Activated CD8-positive, alpha-beta memory T cell treated with anti-CD3 and anti-CD28 coated beads, Interleukin-2, amount 10 ng/mL, durations not matched to agents 7 days and 5 days (primary cell): ENCODE data around the gene GSE1. TPM values are rescaled to one million over a fixed set of nuclear protein-coding genes. Genes with fewer than 3 reads are reported as not detected.

ENCODE experiments used
- ATAC-seq: fragments of 150-1000 bp; cut with Tn5 transposase; one replicate; pipeline ENCODE4 v1.10.0; 2021; ENCODE audit warnings: moderate library complexity
- CTCF ChIA-PET: fragments of 350-600 bp; sonication (Branson Sonifier 250); formaldehyde crosslinking; loops from one replicate; lab custom pipeline; 2021; ENCODE audit warnings: antibody characterized with exemption; lab: Charles Lee
- DNase-seq: peaks from one replicate; pipeline ENCODE4 v3.0.0-alpha.2; 2020
- H3K27ac Mint-ChIP-seq: one replicate; pipeline ENCODE4 v1.8.0; 2021; ENCODE audit warnings: mild to moderate bottlenecking, mixed read lengths
- H3K27me3 Mint-ChIP-seq: one replicate; pipeline ENCODE4 v1.8.0; 2021; ENCODE audit warnings: mixed read lengths
- H3K36me3 Mint-ChIP-seq: one replicate; pipeline ENCODE4 v1.8.0; 2021; ENCODE audit warnings: mild to moderate bottlenecking, mixed read lengths
- H3K4me1 Mint-ChIP-seq: one replicate; pipeline ENCODE4 v1.8.0; 2021; ENCODE audit warnings: mixed read lengths
- H3K4me3 Mint-ChIP-seq: one replicate; pipeline ENCODE4 v1.8.0; 2021; ENCODE audit warnings: mild to moderate bottlenecking, moderate library complexity, mixed read lengths
- H3K9me3 Mint-ChIP-seq: one replicate; pipeline ENCODE4 v1.8.0; 2022; ENCODE audit warnings: low read depth, mixed read lengths
- total RNA-seq, 2 experiments: library from RNA; stranded (reverse); gene quantifications; one replicate each; pipeline ENCODE4 v1.2.3, GENCODE V29; 2021

The GSE1 gene
- total RNA-seq, 2 experiments from 2014 or later, result 43.1 to 55.1 TPM

DNA sequence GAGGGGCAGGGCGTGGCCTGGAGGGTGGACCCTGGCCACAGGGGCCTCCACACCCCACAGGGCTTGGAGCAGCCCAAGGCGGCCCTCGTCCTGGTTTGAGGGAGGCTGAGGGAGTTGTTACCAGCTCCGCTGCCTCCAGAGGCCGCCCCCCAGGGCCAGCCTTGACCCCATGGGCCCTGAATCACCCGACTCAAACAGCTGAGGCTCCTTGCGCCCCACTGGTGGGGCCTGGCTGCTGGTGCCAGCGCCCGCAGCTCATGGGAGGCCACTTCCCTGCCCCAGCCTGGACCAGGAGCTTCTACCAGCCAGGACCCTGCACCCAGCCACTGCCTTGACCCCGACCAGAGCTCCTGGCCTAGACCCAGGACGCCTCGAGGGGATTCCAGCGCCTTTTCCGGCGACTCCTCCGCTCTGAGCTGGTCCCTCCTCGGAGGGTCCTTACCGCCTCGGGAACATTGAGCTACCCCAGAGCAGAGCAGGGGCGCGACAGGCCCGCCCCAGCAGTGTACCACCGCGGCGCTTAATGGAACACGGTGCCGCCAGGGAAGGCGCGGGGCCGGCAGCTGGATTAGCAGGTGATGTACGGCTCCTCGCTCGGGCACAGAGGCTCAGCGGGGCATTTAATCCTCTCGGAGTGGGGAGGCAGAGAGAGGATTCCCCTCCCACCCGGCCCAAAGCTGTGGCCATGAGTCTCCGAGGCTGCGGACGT lies 37.2 kb downstream of the GSE1 start:
- Mint-ChIP-seq H3K4me3 (no peak overlapping the region), H3K27me3 (no peaks in the 10 kb centered on the region), H3K9me3 (no peaks in the 10 kb centered on the region), H3K4me1 (peaks cover 3% of the 10 kb centered on the region), H3K36me3 (peaks cover 2% of the 10 kb centered on the region), H3K27ac (no peak overlapping the region)
- DNase-seq (no peak), ATAC-seq (no peak)
- CTCF ChIA-PET, result interaction anchor here (3.6 kb wide), 1 partner anchor 9 kb away, joined by 11 read pairs; no protein-coding TSS in a partner anchor

DNA sequence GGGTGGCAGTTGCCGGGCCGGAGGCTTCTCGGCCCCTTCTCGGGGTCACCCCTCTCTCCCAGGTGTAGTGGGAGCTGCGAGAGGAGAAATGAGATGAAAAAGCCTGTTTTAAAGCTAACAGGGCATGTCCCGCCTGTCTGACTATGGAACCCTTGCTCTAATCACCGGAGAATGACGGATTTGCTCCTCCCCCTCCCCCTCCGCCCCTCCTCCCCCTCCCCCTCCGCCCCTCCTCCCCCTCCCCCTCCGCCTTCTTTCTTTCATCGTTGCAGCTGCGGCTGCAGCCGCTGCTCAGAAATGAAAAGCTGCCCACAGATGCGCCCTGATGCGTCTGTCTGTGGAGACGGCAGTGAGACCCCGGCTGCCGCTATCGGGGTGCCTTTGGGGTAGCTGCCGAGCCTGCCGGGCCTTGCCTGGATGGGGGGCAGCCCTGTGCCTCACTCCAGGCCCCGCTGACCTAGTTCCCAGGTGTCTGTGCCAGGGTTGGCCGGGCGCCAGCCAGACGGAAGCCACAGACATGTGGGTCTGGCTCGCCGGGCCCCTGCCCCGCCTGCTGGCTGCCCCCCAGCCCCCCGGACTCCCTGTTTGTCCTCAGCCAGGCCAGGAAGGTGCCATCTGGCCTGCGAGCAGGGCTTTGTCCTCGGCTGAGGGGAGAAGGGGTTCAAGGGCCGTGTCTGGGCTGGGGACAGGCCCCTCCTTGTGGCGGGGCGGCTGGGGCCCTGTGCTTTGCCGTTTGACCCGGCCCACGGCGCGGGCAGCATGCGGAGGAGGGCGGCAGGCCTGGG lies 37.9 kb downstream of the GSE1 start:
- CTCF ChIA-PET, result interaction anchor here (3.6 kb wide), 1 partner anchor 8 kb away, joined by 11 read pairs; no protein-coding TSS in a partner anchor

DNA sequence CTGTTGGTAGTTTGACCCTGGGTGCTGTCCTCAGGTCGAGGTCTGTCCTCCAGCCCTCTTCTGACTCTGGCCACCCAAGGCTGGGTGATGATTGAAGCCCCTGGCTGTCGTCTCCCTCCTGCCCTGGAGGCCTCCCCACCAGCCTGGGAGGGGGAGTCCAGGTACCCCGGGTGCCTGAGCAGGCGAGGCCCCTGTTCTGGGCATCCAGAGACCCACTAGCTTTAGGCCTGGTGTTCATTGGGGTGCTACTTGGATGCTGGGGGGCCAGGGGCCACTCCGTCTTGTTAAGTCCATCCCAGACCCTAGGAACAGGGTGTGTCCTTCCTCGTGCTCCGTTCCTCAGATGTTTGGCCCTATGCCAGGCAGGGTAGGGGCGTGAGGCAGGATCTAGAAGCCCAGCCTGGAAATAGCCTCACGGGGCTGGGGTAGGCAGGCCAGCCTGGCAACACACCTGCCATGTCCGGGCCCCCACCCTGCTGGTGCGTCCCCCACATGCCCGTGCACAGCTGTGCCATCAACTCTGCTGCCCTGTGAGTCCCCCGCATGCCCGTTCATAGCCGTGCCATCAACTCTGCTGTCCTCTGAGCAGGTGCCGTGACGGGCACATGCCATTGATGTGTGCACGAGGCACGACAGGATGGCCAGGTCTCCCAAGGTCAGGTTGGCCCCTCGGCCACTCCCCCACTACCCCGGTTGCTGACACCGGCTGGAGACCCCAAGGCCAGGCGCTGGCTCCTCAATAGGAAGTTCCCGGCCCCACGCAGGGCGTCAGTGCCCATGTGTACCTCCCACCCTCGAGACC lies 38.7 kb downstream of the GSE1 start:
- no peaks in the 10 kb centered on the region for H3K9me3 Mint-ChIP-seq
- no peak overlapping the region for H3K27ac Mint-ChIP-seq
- CTCF ChIA-PET, result no interaction called here
- no peak for ATAC-seq
- no peak overlapping the region for H3K4me3 Mint-ChIP-seq
- H3K36me3 Mint-ChIP-seq, result peaks cover 6% of the 10 kb centered on the region
- no peaks in the 10 kb centered on the region for H3K4me1 Mint-ChIP-seq
- no peak for DNase-seq
- no peaks in the 10 kb centered on the region for H3K27me3 Mint-ChIP-seq

More for the DNA sequence above, 37.9 kb downstream of the GSE1 start:
- Mint-ChIP-seq H3K9me3 (no peaks in the 10 kb centered on the region), H3K27ac (no peak overlapping the region), H3K4me1 (no peaks in the 10 kb centered on the region), H3K36me3 (peaks cover 1% of the 10 kb centered on the region), H3K4me3 (no peak overlapping the region), H3K27me3 (no peaks in the 10 kb centered on the region)
- DNase-seq (no peak), ATAC-seq (no peak)

DNA sequence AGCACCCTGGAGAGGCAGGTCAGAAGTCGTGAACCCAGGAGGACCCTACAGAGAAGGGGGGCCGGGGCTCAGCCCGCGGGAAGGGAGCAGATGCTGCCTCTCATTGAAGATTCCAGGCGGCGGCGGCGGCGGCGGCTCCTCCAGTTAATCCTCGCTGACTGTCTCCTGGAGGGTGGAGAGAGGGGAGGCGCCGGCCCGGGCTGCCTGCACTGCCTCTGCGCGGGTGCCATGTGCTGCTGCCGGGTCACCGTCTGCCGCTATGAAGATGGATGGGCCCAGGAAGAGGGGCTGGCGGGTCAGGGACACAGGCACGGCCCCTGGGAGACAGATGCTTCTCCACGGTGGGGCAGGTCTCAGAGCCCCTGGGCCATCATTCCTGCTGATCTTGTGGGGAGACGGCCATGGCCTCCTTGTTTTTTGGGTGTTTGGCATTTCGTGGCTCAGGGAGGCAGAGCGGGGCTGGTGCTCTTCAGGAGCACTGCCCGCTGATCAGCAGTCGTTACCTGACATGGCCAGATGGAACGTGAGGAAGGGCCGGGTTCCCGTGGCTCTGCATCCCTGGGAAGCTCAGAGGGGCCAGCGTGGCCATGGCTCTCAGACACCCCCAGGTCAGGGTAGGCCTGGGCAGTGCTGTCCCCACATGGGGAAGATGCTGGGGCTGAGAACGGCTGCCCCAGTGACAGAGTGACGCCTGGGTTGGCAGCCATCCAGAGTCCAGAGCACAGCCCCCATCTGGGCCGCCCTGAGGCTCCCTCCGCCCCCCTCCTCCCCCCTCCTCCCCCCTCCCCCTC lies 39.5 kb downstream of the GSE1 start:
- Mint-ChIP-seq H3K4me3 (no peak overlapping the region), H3K9me3 (no peaks in the 10 kb centered on the region), H3K4me1 (no peaks in the 10 kb centered on the region), H3K27ac (no peak overlapping the region), H3K36me3 (peaks cover 7% of the 10 kb centered on the region), H3K27me3 (no peaks in the 10 kb centered on the region)
- no peak for DNase-seq
- CTCF ChIA-PET, result interaction anchor here (0.9 kb wide), 1 partner anchor 36 kb away, joined by 3 read pairs; no protein-coding TSS in a partner anchor
- ATAC-seq, result peak; percentile 64

DNA sequence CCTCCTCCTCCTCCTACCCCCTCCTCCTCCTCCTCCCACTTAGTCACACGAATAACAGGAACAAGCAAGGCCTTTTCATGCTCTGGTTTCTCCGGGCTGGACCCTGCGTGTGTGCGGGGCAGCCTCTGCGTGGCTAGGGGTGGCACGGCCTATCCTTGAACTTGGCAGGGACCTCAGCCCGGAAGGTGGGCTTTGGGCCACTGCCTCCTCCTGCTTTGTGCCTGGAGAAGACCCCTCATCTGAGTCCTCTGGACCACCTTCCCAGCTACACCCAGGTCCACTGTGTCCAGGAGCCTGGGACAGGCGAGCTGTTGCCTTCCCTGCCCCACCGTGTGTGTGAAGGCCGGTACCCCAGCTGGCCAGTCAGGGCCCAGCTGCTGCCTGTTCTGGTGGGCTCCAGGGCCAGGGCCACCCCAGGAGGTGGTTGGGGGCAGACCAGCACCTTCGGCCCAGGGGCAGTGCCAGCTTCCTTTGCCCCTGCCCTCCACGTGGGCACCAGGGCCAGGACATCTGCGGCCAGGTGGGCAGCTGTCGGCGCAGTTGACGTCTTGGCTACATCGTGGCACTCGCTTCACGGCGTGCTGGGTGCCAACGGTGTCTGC lies 40.3 kb downstream of the GSE1 start:
- ATAC-seq (no peak), DNase-seq (no peak)
- Mint-ChIP-seq H3K36me3 (peaks cover 8% of the 10 kb centered on the region), H3K4me3 (no peak overlapping the region), H3K27ac (no peak overlapping the region), H3K4me1 (no peaks in the 10 kb centered on the region), H3K27me3 (no peaks in the 10 kb centered on the region), H3K9me3 (no peaks in the 10 kb centered on the region)
- CTCF ChIA-PET, result interaction anchor here (0.9 kb wide), 1 partner anchor 37 kb away, joined by 3 read pairs; no protein-coding TSS in a partner anchor

DNA sequence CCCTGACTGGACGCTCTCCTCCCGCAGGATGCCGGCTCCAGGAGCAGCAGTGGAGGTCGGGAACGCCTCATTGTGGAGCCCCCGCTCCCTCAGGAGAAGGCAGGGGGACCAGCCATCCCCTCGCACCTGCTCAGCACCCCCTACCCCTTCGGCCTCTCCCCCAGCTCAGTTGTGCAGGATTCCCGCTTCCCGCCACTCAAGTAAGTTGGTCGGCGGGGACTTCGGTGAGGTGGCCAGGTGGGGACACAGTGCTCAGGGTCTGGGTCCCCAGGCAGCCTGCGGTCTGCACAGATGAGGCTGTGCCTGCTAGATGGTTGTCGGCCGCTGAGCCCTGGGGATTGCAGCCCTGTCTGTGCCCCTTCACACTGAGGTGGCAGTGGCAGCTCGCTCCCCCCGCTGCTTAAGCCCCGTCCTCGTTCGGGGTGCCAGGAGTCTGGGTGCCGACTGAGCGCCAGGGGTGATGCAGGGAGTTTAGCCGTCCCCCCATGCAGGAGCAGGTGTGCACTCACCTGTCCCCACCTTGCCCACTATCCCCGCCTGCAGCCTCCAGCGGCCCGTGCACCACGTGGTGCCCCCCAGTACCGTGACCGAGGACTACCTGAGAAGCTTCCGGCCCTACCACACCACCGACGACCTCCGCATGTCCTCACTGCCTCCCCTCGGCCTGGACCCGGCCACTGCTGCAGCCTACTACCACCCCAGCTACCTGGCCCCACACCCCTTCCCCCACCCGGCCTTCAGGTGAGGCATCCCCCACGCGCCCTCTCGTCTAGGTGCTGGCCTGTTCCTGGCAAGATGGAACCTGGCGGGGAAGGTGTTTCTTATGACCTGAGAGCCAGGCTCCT lies 41.4 kb downstream of the GSE1 start:
- H3K4me3 Mint-ChIP-seq, result no peak overlapping the region
- H3K9me3 Mint-ChIP-seq, result no peaks in the 10 kb centered on the region
- H3K27ac Mint-ChIP-seq, result no peak overlapping the region
- DNase-seq, result no peak
- no peak for ATAC-seq
- no peaks in the 10 kb centered on the region for H3K4me1 Mint-ChIP-seq
- H3K27me3 Mint-ChIP-seq, result no peaks in the 10 kb centered on the region
- H3K36me3 Mint-ChIP-seq, result peaks cover 8% of the 10 kb centered on the region
- CTCF ChIA-PET, result no interaction called here

DNA sequence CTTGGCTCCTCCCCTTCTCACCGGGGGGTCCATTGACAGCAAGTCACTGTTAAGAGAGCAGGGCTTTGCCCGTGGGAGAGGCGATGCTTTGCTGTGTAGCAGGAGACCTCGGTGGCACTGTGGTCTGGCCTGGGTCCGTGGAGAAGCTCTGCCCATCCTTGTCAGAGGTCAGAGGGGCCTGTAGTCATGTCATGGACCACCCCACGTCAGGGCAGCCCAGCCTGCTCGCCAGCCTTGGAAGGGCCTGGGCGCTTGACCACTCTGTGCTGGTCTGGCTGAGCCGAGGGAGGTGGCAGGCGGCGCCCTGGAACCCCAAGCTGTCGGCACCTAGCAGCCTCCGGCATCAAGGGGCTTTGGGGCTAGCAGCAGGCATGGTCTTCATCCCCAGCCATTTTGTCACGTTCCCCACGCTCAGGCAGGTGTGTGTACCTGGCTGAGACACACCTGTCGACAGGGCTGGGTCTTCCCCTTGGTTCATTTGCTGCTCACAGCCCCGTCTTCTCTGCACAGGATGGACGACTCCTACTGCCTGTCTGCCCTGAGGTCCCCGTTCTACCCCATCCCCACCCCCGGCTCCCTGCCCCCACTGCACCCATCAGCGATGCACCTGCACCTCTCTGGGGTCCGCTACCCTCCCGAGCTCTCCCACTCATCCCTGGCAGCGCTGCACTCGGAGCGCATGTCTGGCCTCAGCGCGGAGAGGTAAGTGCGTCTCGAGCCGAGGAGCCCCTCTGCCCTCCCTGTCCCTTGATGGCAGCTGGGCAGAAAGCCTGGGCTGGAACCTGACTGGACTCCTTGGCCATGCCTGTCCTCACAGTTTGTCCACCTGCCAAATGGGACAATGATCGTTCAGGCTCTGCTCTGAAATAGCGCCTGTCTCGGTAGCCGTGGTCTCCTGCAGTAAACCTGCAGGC lies 42.4 kb downstream of the GSE1 start:
- no peak for DNase-seq
- Mint-ChIP-seq H3K9me3 (no peaks in the 10 kb centered on the region), H3K36me3 (peaks cover 9% of the 10 kb centered on the region), H3K27ac (no peak overlapping the region), H3K4me3 (no peak overlapping the region), H3K27me3 (no peaks in the 10 kb centered on the region), H3K4me1 (no peaks in the 10 kb centered on the region)
- no peak for ATAC-seq
- CTCF ChIA-PET, result interaction anchor here (1.7 kb wide), 1 partner anchor 21 kb away, joined by 4 read pairs; no protein-coding TSS in a partner anchor

DNA sequence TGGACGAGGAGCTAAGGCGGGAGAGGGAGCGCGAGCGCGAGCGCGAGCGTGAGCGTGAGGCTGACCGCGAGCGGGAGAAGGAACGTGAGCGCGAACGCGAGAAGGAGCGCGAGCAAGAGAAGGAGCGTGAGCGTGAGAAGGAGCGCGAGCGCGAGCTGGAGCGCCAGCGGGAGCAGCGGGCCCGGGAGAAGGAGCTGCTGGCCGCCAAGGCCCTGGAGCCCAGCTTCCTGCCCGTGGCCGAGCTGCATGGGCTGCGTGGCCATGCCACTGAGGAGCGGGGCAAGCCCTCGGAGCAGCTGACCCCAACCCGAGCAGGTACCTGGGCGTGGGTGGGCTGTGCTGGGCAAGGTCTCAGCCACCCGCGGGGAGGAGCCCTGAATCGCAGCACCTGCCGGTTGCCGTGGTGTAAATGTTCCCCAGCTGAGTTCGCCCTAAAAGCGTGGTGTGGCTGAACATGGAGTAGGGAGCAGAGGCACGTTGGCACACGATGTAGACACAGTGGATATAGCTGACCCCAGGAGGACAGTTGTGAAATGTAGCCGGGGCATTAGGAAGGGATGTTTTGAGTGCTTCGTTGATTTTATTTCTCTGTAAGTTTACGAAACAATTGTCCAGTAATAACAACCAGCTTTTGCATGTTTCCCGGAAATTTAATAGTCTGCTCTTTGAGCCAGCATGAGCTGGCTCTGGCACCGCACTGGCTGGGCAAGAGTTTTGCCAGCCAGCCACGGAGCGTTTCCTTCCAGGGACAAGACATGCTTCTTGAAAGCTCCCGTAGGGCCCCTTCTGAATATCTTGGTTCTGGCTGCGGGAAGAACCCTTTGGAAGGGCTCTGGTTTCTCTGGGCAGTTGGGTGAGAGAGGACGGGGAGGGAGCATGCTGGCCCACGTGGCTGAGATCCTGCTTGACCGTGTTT lies 43.5 kb downstream of the GSE1 start:
- Mint-ChIP-seq H3K27ac (no peak overlapping the region), H3K4me3 (no peak overlapping the region), H3K36me3 (peaks cover 9% of the 10 kb centered on the region), H3K27me3 (no peaks in the 10 kb centered on the region), H3K9me3 (no peaks in the 10 kb centered on the region), H3K4me1 (no peaks in the 10 kb centered on the region)
- CTCF ChIA-PET, result interaction anchor here (1.7 kb wide), 1 partner anchor 20 kb away, joined by 4 read pairs; no protein-coding TSS in a partner anchor
- no peak for DNase-seq
- no peak for ATAC-seq

DNA sequence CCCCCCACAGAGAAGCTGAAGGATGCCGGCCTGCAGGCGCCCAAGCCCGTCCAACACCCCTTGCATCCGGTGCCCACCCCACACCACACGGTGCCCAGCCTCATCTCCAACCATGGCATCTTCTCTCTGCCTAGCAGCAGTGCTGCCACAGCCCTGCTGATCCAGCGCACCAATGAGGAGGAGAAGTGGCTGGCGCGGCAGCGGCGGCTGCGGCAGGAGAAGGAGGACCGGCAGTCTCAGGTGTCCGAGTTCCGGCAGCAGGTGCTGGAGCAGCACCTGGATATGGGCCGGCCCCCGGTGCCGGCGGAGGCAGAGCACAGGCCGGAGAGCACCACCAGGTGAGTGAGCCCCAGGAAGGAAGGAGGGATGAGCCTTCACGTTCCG lies 44.1 kb downstream of the GSE1 start:
- no peak overlapping the region for H3K27ac Mint-ChIP-seq
- H3K4me1 Mint-ChIP-seq, result no peaks in the 10 kb centered on the region
- ATAC-seq (no peak), DNase-seq (no peak)
- H3K36me3 Mint-ChIP-seq, result peaks cover 9% of the 10 kb centered on the region
- no peaks in the 10 kb centered on the region for H3K9me3 Mint-ChIP-seq
- CTCF ChIA-PET, result interaction anchor here (1.7 to 3.8 kb wide), 2 partner anchors 19 to 60 kb away, joined by 4 to 45 read pairs; no protein-coding TSS in a partner anchor
- no peak overlapping the region for H3K4me3 Mint-ChIP-seq
- H3K27me3 Mint-ChIP-seq, result no peaks in the 10 kb centered on the region

DNA sequence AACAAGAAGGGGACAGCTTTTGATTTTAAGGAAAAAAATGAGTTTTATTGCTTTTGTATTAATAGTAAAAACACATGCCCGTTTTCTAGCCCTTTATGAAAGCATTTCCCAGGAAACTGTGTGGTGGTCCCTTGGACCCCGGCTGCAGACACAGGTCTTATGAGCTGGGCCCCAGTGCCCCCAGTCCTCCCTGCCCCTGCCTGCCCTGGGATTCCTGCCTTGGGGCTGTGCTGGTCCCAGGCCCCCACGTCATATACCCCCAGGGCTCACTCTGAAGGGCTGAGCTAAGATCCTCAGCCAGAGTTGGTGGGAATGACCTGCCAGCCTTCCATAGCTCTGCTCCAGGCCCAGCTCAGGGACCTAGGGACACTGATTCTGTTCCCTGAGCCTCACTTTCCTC lies 44.9 kb downstream of the GSE1 start:
- no peak for DNase-seq
- no peak overlapping the region for H3K27ac Mint-ChIP-seq
- ATAC-seq, result no peak
- CTCF ChIA-PET, result interaction anchor here (0.7 to 3.8 kb wide), 5 partner anchors 9 to 237 kb away, joined by 3 to 45 read pairs (median 11); no protein-coding TSS in a partner anchor
- no peak overlapping the region for H3K4me3 Mint-ChIP-seq
- H3K27me3 Mint-ChIP-seq, result no peaks in the 10 kb centered on the region
- no peaks in the 10 kb centered on the region for H3K9me3 Mint-ChIP-seq
- H3K36me3 Mint-ChIP-seq, result peaks cover 13% of the 10 kb centered on the region
- H3K4me1 Mint-ChIP-seq, result no peaks in the 10 kb centered on the region
